Neural progenitor cell (in vitro differentiated cells): ENCODE measurements around the gene FSTL4. TPM values are rescaled to one million over a fixed set of nuclear protein-coding genes. Genes with fewer than 3 reads are reported as not detected.
"Not testable (repeated sequence)": the region's sequence is repeated elsewhere in the genome, so short reads cannot be mapped to it uniquely, and the experiment has no call there.

ENCODE experiments used
- DNase-seq: peaks from one replicate; pipeline ENCODE4 v3.0.0-alpha.2; 2016; ENCODE audit warnings: low spot score
- H2AFZ ChIP-seq: fragments of 200-600 bp; sonication (generic); replicated peaks from 2 replicates; pipeline ENCODE4 v1.6.1; 2016; ENCODE audit warnings: antibody characterized with exemption
- H3F3A ChIP-seq: fragments of 200-600 bp; sonication (generic); 2 replicates; pipeline ENCODE4 v1.6.1; 2016; ENCODE audit warnings: antibody characterized with exemption, low read depth
- H3K27ac ChIP-seq: fragments of 200-600 bp; sonication (generic); 2 replicates; pipeline ENCODE4 v1.5.1; 2016; ENCODE audit warnings: mild to moderate bottlenecking
- H3K27me3 ChIP-seq: fragments of 200-600 bp; sonication (generic); 2 replicates; pipeline ENCODE4 v1.6.1; 2016; ENCODE audit warnings: mild to moderate bottlenecking, moderate library complexity
- H3K36me3 ChIP-seq: fragments of 200-600 bp; sonication (generic); 2 replicates; pipeline ENCODE4 v1.5.1; 2016
- H3K4me1 ChIP-seq: fragments of 200-600 bp; sonication (generic); 2 replicates; pipeline ENCODE4 v1.6.1; 2016; ENCODE audit warnings: mixed run types
- H3K4me2 ChIP-seq: fragments of 200-600 bp; sonication (generic); 2 replicates; pipeline ENCODE4 v1.6.1; 2016
- H3K4me3 ChIP-seq: fragments of 200-600 bp; sonication (generic); 2 replicates; pipeline ENCODE4 v1.5.1; 2016
- H3K79me2 ChIP-seq: fragments of 200-600 bp; sonication (generic); 2 replicates; pipeline ENCODE4 v1.6.1; 2016; ENCODE audit warnings: low read depth
- H3K9ac ChIP-seq: fragments of 200-600 bp; sonication (generic); 2 replicates; pipeline ENCODE4 v1.6.1; 2016
- H3K9me3 ChIP-seq: fragments of 200-600 bp; sonication (generic); 2 replicates; pipeline ENCODE4 v1.5.1; 2016; ENCODE audit warnings: low read depth
- H4K20me1 ChIP-seq: fragments of 200-600 bp; sonication (generic); 2 replicates; pipeline ENCODE4 v1.6.1; 2016; ENCODE audit warnings: low read depth
- H3K27ac Mint-ChIP-seq: 3 replicates; pipeline ENCODE4 v1.8.0; 2021; ENCODE audit warnings: mixed read lengths
- H3K27me3 Mint-ChIP-seq: 2 replicates; pipeline ENCODE4 v1.8.0; 2022; ENCODE audit warnings: low read depth, mild to moderate bottlenecking, inconsistent platforms, moderate library complexity, mixed read lengths; ENCODE audit not compliant: insufficient read depth
- H3K36me3 Mint-ChIP-seq: 3 replicates; pipeline ENCODE4 v1.8.0; 2021; ENCODE audit warnings: mixed read lengths
- H3K4me1 Mint-ChIP-seq: 3 replicates; pipeline ENCODE4 v1.8.0; 2021; ENCODE audit warnings: mixed read lengths
- H3K4me3 Mint-ChIP-seq: 3 replicates; pipeline ENCODE4 v1.8.0; 2021; ENCODE audit warnings: mild to moderate bottlenecking, moderate library complexity, mixed read lengths
- H3K9me3 Mint-ChIP-seq: 3 replicates; pipeline ENCODE4 v1.8.0; 2020; ENCODE audit warnings: mixed read lengths
- EZH2 ChIP-seq: fragments of 200-600 bp; sonication (generic); IDR thresholded peaks from 2 replicates; pipeline ENCODE4 v1.6.1; 2017; ENCODE audit warnings: antibody characterized with exemption, mild to moderate bottlenecking, moderate library complexity
- EZH2phosphoT487 ChIP-seq: fragments of 200-600 bp; sonication (generic); IDR thresholded peaks from 2 replicates; pipeline ENCODE4 v1.6.1; 2017; ENCODE audit warnings: antibody characterized with exemption
- total RNA-seq: library from RNA; depleted of rRNA; stranded (reverse); fragments of >200 nt; gene quantifications from 2 replicates; pipeline ENCODE4 v1.2.3, GENCODE V29; 2015; ENCODE audit warnings: low replicate concordance
- TF ChIP-seq, protein P1 (sequence below): fragments of 200-600 bp; sonication (generic); IDR thresholded peaks from 2 replicates; pipeline ENCODE4 v1.5.1; 2017; ENCODE audit warnings: antibody characterized with exemption, mild to moderate bottlenecking

FSTL4 gene
- total RNA-seq, 1 donor from 2014 or later: 0.95 TPM

DNA sequence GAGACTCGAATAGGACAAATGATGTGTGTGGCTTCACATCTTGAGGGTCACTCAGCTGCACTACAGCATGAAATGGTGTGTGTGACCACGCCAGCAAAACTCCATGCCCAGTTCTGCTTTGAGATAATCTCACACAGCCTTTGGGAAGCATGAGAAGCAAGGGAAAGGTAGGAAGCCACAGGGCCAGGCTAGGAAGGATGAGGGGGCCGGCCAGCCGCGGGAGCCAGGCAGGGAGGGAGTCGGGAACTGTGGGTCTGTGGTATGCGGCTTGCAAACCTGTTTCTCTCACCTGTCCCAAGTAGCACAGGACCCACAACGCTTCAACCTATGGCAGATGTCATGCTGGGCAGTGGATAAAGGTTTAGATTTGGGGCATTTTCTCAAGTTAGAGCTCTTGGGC lies 418.5 kb downstream of the FSTL4 start:
- no peak for DNase-seq
- Histone ChIP-seq H3K36me3 (no peaks in the 10 kb centered on the region), H3K79me2 (no peaks in the 10 kb centered on the region), H4K20me1 (no peaks in the 10 kb centered on the region), H3F3A (no peaks in the 10 kb centered on the region), H3K27ac (no peak overlapping the region), H3K4me3 (no peak overlapping the region), H3K4me2 (no peak overlapping the region), H3K4me1 (no peaks in the 10 kb centered on the region), H2AFZ (no peak overlapping the region), H3K9ac (no peak overlapping the region), H3K27me3 (no peaks in the 10 kb centered on the region), H3K9me3 (no peaks in the 10 kb centered on the region)
- H3K4me3 Mint-ChIP-seq: no peak overlapping the region
- H3K36me3 Mint-ChIP-seq: no peaks in the 10 kb centered on the region
- H3K9me3 Mint-ChIP-seq: no peaks in the 10 kb centered on the region
- H3K27me3 Mint-ChIP-seq: peaks cover 10% of the 10 kb centered on the region
- peaks cover 7% of the 10 kb centered on the region for H3K4me1 Mint-ChIP-seq
- no peak overlapping the region for H3K27ac Mint-ChIP-seq
- TF ChIP-seq, protein P1, sequence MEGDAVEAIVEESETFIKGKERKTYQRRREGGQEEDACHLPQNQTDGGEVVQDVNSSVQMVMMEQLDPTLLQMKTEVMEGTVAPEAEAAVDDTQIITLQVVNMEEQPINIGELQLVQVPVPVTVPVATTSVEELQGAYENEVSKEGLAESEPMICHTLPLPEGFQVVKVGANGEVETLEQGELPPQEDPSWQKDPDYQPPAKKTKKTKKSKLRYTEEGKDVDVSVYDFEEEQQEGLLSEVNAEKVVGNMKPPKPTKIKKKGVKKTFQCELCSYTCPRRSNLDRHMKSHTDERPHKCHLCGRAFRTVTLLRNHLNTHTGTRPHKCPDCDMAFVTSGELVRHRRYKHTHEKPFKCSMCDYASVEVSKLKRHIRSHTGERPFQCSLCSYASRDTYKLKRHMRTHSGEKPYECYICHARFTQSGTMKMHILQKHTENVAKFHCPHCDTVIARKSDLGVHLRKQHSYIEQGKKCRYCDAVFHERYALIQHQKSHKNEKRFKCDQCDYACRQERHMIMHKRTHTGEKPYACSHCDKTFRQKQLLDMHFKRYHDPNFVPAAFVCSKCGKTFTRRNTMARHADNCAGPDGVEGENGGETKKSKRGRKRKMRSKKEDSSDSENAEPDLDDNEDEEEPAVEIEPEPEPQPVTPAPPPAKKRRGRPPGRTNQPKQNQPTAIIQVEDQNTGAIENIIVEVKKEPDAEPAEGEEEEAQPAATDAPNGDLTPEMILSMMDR: no peak

DNA sequence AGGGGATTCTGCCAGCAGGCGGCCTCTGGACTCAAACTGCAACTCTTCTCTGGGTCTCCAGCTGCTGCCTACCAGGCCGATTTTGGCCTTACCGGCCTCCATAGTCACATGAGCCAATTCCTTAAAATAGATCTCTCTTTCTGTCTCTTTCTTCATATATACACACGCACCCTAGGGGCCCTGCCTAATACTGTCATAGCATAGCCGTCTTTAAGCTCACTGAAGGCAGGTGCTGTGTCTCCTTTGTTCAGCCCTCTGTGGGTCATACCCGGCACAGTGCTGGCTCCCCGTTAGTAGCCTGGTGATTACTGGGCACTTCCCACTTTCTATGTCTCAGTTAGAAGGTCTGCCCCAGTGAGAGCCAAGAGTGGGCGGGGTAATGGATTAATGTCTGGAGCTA lies 419.6 kb downstream of the FSTL4 start:
- peaks cover 7% of the 10 kb centered on the region for H3K4me1 Mint-ChIP-seq
- no peaks in the 10 kb centered on the region for H3K36me3 Mint-ChIP-seq
- H3K27me3 Mint-ChIP-seq: peaks cover 6% of the 10 kb centered on the region
- H3K9ac ChIP-seq: no peak overlapping the region
- no peak overlapping the region for H3K4me3 ChIP-seq
- no peaks in the 10 kb centered on the region for H3K79me2 ChIP-seq
- no peaks in the 10 kb centered on the region for H4K20me1 ChIP-seq
- no peaks in the 10 kb centered on the region for H3F3A ChIP-seq
- DNase-seq: no peak
- H3K36me3 ChIP-seq: no peaks in the 10 kb centered on the region
- no peak overlapping the region for H3K27ac ChIP-seq
- H3K27me3 ChIP-seq: no peaks in the 10 kb centered on the region
- no peaks in the 10 kb centered on the region for H3K9me3 Mint-ChIP-seq
- H3K27ac Mint-ChIP-seq: no peak overlapping the region
- no peaks in the 10 kb centered on the region for H3K9me3 ChIP-seq
- TF ChIP-seq EZH2phosphoT487 (no peak), EZH2 (no peak)
- TF ChIP-seq, protein P1: no peak
- no peak overlapping the region for H2AFZ ChIP-seq
- H3K4me2 ChIP-seq: no peak overlapping the region
- no peaks in the 10 kb centered on the region for H3K4me1 ChIP-seq
- no peak overlapping the region for H3K4me3 Mint-ChIP-seq

DNA sequence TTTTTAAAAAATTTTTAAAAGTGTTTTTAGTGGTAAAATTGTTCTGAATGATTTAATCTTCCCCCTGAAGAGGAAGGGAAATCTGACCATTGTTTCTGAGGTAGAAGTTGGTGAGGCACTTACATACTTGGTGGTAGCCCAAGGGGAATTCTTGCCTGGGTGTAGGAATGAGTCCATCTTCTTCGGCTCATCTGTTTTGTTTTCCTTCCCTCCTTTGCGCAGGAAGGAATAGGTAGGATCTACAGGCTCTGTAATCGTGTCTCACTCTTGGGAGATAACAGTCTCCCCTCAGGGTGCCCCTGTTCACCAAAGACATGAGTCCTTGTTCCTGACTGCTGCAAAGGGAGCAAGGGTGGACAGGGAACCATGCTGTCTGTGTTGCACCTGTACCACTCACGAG lies 422.5 kb downstream of the FSTL4 start:
- no peak overlapping the region for H3K4me2 ChIP-seq
- H2AFZ ChIP-seq: no peak overlapping the region
- H3K9me3 ChIP-seq: no peaks in the 10 kb centered on the region
- no peak overlapping the region for H3K9ac ChIP-seq
- H3K79me2 ChIP-seq: no peaks in the 10 kb centered on the region
- no peaks in the 10 kb centered on the region for H4K20me1 ChIP-seq
- H3K4me3 ChIP-seq: no peak overlapping the region
- no peaks in the 10 kb centered on the region for H3K27me3 ChIP-seq
- H3F3A ChIP-seq: no peaks in the 10 kb centered on the region
- Mint-ChIP-seq H3K27me3 (peaks cover 2% of the 10 kb centered on the region), H3K4me3 (no peak overlapping the region), H3K36me3 (no peaks in the 10 kb centered on the region), H3K27ac (no peak overlapping the region), H3K9me3 (no peaks in the 10 kb centered on the region), H3K4me1 (peaks cover 3% of the 10 kb centered on the region)
- no peaks in the 10 kb centered on the region for H3K4me1 ChIP-seq
- TF ChIP-seq EZH2phosphoT487 (no peak), EZH2 (no peak)
- TF ChIP-seq, protein P1: no peak
- H3K27ac ChIP-seq: no peak overlapping the region
- no peaks in the 10 kb centered on the region for H3K36me3 ChIP-seq
- no peak for DNase-seq

DNA sequence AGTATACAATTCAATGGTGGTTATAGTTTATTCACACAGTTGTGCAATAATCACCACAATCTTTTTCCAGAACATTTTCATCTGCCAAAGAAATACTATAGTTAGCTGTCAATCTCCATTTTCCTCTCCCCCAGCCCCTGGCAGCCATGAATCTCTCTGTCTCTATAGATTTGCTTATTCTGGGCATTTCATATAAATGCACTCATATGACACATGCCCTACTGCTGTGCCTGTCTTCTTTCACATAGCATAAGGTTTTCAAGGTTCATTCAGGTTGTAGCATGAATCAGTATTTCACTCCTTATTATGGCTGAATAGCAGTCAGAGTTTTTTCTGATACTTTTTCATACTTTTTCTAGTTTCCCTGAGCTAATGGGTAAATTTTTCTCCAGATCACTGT lies 432.9 kb downstream of the FSTL4 start:
- Histone ChIP-seq H3K4me2 (no peak overlapping the region), H3K9ac (no peak overlapping the region), H3F3A (no peaks in the 10 kb centered on the region), H3K4me3 (no peak overlapping the region), H3K79me2 (no peaks in the 10 kb centered on the region), H3K9me3 (no peaks in the 10 kb centered on the region), H4K20me1 (no peaks in the 10 kb centered on the region), H3K4me1 (no peaks in the 10 kb centered on the region), H3K36me3 (no peaks in the 10 kb centered on the region), H3K27ac (no peak overlapping the region), H2AFZ (no peak overlapping the region), H3K27me3 (no peaks in the 10 kb centered on the region)
- Mint-ChIP-seq H3K4me1 (no peaks in the 10 kb centered on the region), H3K36me3 (no peaks in the 10 kb centered on the region), H3K4me3 (no peak overlapping the region), H3K27ac (no peak overlapping the region), H3K9me3 (no peaks in the 10 kb centered on the region), H3K27me3 (peaks cover 2% of the 10 kb centered on the region)
- TF ChIP-seq EZH2phosphoT487 (no peak), EZH2 (no peak)
- TF ChIP-seq, protein P1: no peak
- DNase-seq: no peak

DNA sequence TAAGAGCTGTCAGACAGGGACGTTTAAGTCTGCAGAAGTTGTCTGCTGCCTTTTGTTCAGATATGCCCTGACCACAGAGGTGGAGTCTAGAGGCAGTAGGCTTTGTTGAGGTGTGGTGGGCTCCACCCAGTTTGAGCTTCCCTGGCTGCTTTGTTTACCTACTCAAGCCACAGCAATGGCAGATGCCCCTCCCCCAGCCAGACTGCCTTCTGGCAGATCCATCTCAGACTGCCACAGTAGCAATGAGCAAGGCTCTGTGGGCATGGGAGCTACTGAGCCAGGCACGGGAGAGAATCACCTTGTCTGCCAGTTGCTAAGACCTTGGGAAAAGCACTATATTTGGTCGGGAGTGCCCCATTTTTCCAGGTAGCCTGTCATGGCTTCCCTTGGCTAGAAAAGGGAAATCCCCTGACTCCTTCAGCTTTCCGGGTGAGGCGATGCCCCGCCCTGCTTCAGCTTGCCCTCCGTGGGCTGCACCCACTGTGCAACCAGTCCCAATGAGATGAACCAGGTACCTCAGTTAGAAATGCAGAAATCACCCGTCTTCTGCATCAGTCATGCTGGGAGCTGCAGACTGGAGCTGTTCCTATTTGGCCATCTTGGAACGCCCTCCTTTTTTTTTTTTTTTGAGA lies 441.5 kb downstream of the FSTL4 start:
- H3K27me3 Mint-ChIP-seq, H3F3A ChIP-seq, H3K27me3 ChIP-seq, H3K4me3 Mint-ChIP-seq, H4K20me1 ChIP-seq, H3K9ac ChIP-seq, H3K4me2 ChIP-seq, H3K27ac ChIP-seq, H3K4me1 ChIP-seq, H2AFZ ChIP-seq, DNase-seq, H3K36me3 Mint-ChIP-seq, H3K79me2 ChIP-seq, H3K36me3 ChIP-seq, H3K27ac Mint-ChIP-seq, H3K4me1 Mint-ChIP-seq, H3K9me3 ChIP-seq, H3K9me3 Mint-ChIP-seq, H3K4me3 ChIP-seq: not testable (repeated sequence)
